Bronchus fibroblast of lung (primary cell): ENCODE measurements around the gene MAGEB6. TPM values are rescaled to one million over a fixed set of nuclear protein-coding genes. Genes with fewer than 3 reads are reported as not detected.

Source experiments
- total RNA-seq: library from RNA; depleted of rRNA; stranded (reverse); fragments of >200 nt; gene quantifications from 2 replicates; pipeline ENCODE4 v1.2.3, GENCODE V29; 2015

The MAGEB6 gene, protein sequence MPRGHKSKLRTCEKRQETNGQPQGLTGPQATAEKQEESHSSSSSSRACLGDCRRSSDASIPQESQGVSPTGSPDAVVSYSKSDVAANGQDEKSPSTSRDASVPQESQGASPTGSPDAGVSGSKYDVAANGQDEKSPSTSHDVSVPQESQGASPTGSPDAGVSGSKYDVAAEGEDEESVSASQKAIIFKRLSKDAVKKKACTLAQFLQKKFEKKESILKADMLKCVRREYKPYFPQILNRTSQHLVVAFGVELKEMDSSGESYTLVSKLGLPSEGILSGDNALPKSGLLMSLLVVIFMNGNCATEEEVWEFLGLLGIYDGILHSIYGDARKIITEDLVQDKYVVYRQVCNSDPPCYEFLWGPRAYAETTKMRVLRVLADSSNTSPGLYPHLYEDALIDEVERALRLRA
- total RNA-seq: not detected in 2 replicates

DNA sequence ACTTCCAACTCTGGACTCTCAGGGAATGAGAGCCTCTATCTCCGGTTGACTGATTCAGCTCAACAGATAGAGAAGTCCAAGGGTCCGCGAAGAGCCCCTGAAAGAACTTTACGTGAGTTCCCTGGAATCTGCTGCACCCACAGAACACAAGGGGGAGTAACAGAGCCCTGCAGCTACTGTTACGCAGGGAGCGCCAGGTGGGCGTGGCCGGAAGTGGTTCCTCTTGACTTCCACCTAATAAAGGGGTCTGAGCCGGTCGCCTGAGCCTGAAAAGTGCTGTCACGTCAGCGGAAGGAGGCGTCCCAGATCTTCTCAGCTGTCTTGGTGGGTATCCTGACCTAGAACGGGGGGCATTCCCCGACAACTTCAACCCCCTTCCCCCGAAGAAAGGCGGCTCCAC is at the start of gene MAGEB6:
TSS of gene MAGEB6 (plus strand) at position 237 of the 400 bp plus-strand sequence. CDS start 1,407 bp downstream, outside the sequence.

DNA sequence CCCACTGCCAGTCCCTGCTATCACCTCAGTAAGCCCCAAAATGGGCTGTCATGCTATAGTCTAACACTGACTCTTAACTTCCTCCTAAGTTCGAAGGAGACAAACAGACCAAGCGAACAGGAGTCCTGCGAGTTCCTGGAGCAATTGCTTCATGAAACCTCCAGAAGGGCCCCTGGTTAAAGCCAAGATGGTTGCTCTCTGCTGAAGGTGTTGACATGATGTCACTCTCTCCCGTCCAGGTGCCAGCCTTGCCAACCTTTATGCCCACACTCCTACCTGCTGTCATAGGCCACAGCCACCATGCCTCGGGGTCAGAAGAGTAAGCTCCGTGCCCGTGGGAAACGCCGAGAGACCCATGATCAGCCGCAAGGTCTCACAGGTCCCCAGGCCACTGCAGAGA is 31.9 kb upstream of the MAGEB6 start, which contains the start of gene MAGEB6B:
TSS of gene MAGEB6B (plus strand) at position 301 of the 400 bp plus-strand sequence. CDS start at position 301, 0 bp downstream.

DNA sequence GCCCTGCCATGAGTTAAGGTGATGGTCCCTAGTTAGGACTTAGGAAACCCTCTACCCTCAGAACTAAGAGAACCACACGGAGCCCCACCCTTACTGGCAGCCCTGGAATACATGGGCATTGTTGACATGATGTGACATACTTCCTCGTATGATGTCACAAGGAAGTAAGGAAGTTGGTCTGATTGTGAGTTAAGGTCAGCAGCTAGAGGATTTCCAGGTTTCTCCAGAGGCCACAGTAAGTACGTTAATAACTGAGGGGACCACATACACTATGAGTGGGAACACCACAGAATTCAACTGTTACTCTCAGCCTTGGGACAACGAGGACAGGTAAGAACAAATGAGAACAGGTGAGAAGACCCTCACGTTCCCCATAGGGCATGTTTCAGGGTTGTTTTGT is 23.6 kb downstream of the MAGEB6 start, which contains the start of gene MAGEB5:
TSS of gene MAGEB5 (plus strand) at position 301 of the 400 bp plus-strand sequence. CDS start 1,133 bp downstream, outside the sequence.

Other genes with a start within 250 kb of the MAGEB6 start
- not detected in 2 replicates for gene MAGEB18, start 54.1 kb upstream of the MAGEB6 start, total RNA-seq
- not detected in 2 replicates for gene MAGEB6B, start 31.8 kb upstream of the MAGEB6 start, total RNA-seq
- gene MAGEB5, start 23.7 kb downstream of the MAGEB6 start, total RNA-seq: not detected in 2 replicates